ENCODE results near the gene GOLGA8B. TPM values are rescaled to one million over a fixed set of nuclear protein-coding genes. Genes with fewer than 3 reads are reported as not detected.
"Not testable (repeated sequence)": the region's sequence is repeated elsewhere in the genome, so short reads cannot be mapped to it uniquely, and the experiment has no call there.

The GOLGA8B gene
- total RNA-seq, 1 donor from 2014 or later, result 161 TPM

GRCh38 chr15:34578283-34578674 is 5.2 kb downstream of the GOLGA8B start:
- Mint-ChIP-seq H3K36me3 (ENCODE audit: unreplicated experiment) (peaks cover 4% of the 10 kb centered on the region), H3K4me3 (ENCODE audit: unreplicated experiment) (no peak overlapping the region), H3K9me3 (ENCODE audit: unreplicated experiment) (peaks cover 9% of the 10 kb centered on the region), H3K27ac (ENCODE audit: unreplicated experiment) (no peak overlapping the region), H3K4me1 (ENCODE audit: low read depth, unreplicated experiment) (peaks cover 28% of the 10 kb centered on the region), H3K27me3 (ENCODE audit: unreplicated experiment) (peaks cover 9% of the 10 kb centered on the region)
- TF ChIP-seq CTCF (IDR thresholded peaks at IDR 0.05; ENCODE audit: partially characterized antibody, unreplicated experiment), result no peak
- DNase-seq, result no peak

- H3K36me3 Mint-ChIP-seq (ENCODE audit: unreplicated experiment); DNase-seq; H3K27me3 Mint-ChIP-seq (ENCODE audit: unreplicated experiment); H3K9me3 Mint-ChIP-seq (ENCODE audit: unreplicated experiment); H3K4me3 Mint-ChIP-seq (ENCODE audit: unreplicated experiment): not testable (repeated sequence)
- Mint-ChIP-seq H3K4me1 (ENCODE audit: low read depth, unreplicated experiment) (peaks cover 28% of the 10 kb centered on the region), H3K27ac (ENCODE audit: unreplicated experiment) (peak overlapping the region; percentile 87)
These were observed 5.7 kb downstream of the GOLGA8B start for GRCh38 chr15:34577658-34578282.

GRCh38 chr15:34575035-34575434 is 8.4 kb downstream of the GOLGA8B start:
- not testable (repeated sequence) for DNase-seq; H3K9me3 Mint-ChIP-seq (ENCODE audit: unreplicated experiment); H3K36me3 Mint-ChIP-seq (ENCODE audit: unreplicated experiment); H3K27me3 Mint-ChIP-seq (ENCODE audit: unreplicated experiment); H3K27ac Mint-ChIP-seq (ENCODE audit: unreplicated experiment); H3K4me3 Mint-ChIP-seq (ENCODE audit: unreplicated experiment)
- peaks cover 32% of the 10 kb centered on the region for H3K4me1 Mint-ChIP-seq (ENCODE audit: low read depth, unreplicated experiment)

DNA sequence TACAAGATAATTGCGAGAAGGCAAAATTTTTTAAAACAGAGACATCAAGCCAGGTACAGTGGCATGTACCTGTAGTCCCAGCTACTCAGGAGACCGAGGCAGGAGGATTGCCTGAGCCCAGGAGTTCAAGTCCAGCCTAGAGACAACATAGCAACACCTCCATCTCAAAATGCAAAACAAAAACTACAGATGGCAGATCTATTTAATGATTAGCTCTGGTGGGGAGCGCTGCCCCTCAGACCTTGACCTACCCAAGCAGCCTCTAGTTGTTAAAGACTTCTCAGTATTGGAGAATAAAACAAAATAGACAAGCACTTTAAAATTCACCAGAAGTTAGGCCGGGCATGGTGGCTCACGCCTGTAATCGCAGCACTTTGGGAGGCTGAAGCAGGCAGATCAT is 10.5 kb downstream of the GOLGA8B start:
- H3K27me3 Mint-ChIP-seq (ENCODE audit: unreplicated experiment); H3K4me3 Mint-ChIP-seq (ENCODE audit: unreplicated experiment); H3K9me3 Mint-ChIP-seq (ENCODE audit: unreplicated experiment); DNase-seq; H3K36me3 Mint-ChIP-seq (ENCODE audit: unreplicated experiment); H3K27ac Mint-ChIP-seq (ENCODE audit: unreplicated experiment): not testable (repeated sequence)
- H3K4me1 Mint-ChIP-seq (ENCODE audit: low read depth, unreplicated experiment), result peaks cover 24% of the 10 kb centered on the region

- not testable (repeated sequence) for DNase-seq; H3K27me3 Mint-ChIP-seq (ENCODE audit: unreplicated experiment); H3K27ac Mint-ChIP-seq (ENCODE audit: unreplicated experiment); H3K36me3 Mint-ChIP-seq (ENCODE audit: unreplicated experiment); H3K4me3 Mint-ChIP-seq (ENCODE audit: unreplicated experiment); H3K9me3 Mint-ChIP-seq (ENCODE audit: unreplicated experiment)
- H3K4me1 Mint-ChIP-seq (ENCODE audit: low read depth, unreplicated experiment), result peaks cover 21% of the 10 kb centered on the region
These were observed 11.3 kb downstream of the GOLGA8B start for GRCh38 chr15:34572019-34572641.

- not testable (repeated sequence) for H3K27ac Mint-ChIP-seq (ENCODE audit: unreplicated experiment); H3K4me1 Mint-ChIP-seq (ENCODE audit: low read depth, unreplicated experiment); H3K4me3 Mint-ChIP-seq (ENCODE audit: unreplicated experiment); H3K27me3 Mint-ChIP-seq (ENCODE audit: unreplicated experiment); DNase-seq; H3K36me3 Mint-ChIP-seq (ENCODE audit: unreplicated experiment); H3K9me3 Mint-ChIP-seq (ENCODE audit: unreplicated experiment)
These were observed 13.6 kb downstream of the GOLGA8B start for GRCh38 chr15:34569670-34570396.

DNA sequence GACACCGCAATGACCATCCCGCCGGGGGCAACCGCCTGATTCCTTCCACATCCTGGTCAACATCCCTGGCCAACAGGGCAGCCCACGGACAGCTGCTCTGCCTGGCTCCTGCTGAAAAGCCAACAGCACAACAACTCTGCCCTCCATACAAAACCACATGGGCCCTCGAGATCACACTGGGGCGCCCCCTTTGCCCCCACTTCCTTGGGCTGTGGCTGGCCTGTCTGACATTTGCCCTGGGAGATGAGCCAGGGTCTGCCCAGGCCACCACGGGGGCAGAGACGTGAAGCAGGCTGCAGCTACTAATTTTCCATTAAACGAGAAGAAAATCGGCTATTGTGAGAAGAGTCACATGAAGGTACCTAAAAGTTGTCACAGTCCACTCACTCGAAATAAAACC is 16.3 kb downstream of the GOLGA8B start:
- not testable (repeated sequence) for DNase-seq; H3K4me3 Mint-ChIP-seq (ENCODE audit: unreplicated experiment); H3K36me3 Mint-ChIP-seq (ENCODE audit: unreplicated experiment); H3K27ac Mint-ChIP-seq (ENCODE audit: unreplicated experiment); H3K9me3 Mint-ChIP-seq (ENCODE audit: unreplicated experiment); H3K4me1 Mint-ChIP-seq (ENCODE audit: low read depth, unreplicated experiment); H3K27me3 Mint-ChIP-seq (ENCODE audit: unreplicated experiment)

- H3K27me3 Mint-ChIP-seq (ENCODE audit: unreplicated experiment), result not testable (repeated sequence)
These were observed 18.7 kb downstream of the GOLGA8B start for GRCh38 chr15:34564711-34565110.

DNA sequence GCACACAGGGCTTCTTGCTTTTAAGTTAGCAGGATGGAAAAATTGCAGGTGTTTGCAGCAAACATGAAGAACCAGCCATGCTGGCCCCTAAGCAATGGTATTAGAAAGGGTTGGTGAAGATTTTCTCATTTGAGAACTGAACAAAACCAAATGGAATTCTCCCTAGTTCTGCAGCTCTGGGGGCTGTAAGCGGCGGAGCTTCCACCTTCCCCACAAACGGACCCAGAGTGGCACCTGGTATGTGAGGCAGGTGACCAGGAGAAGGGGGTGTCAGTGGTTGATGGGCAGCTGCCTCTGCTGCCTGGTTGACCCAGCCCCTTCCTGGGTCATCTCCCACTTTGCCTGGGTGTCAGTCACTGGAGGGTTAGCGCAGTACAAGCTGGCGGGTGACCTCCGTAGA is 22.6 kb downstream of the GOLGA8B start:
- H3K4me1 Mint-ChIP-seq (ENCODE audit: low read depth, unreplicated experiment); H3K27me3 Mint-ChIP-seq (ENCODE audit: unreplicated experiment); DNase-seq; H3K9me3 Mint-ChIP-seq (ENCODE audit: unreplicated experiment); H3K36me3 Mint-ChIP-seq (ENCODE audit: unreplicated experiment); H3K27ac Mint-ChIP-seq (ENCODE audit: unreplicated experiment); H3K4me3 Mint-ChIP-seq (ENCODE audit: unreplicated experiment): not testable (repeated sequence)

More at GRCh38 chr15:34564711-34565110, 18.7 kb downstream of the GOLGA8B start:
- H3K4me3 Mint-ChIP-seq (ENCODE audit: unreplicated experiment); H3K36me3 Mint-ChIP-seq (ENCODE audit: unreplicated experiment); DNase-seq; H3K27ac Mint-ChIP-seq (ENCODE audit: unreplicated experiment); H3K4me1 Mint-ChIP-seq (ENCODE audit: low read depth, unreplicated experiment); H3K9me3 Mint-ChIP-seq (ENCODE audit: unreplicated experiment): not testable (repeated sequence)

DNA sequence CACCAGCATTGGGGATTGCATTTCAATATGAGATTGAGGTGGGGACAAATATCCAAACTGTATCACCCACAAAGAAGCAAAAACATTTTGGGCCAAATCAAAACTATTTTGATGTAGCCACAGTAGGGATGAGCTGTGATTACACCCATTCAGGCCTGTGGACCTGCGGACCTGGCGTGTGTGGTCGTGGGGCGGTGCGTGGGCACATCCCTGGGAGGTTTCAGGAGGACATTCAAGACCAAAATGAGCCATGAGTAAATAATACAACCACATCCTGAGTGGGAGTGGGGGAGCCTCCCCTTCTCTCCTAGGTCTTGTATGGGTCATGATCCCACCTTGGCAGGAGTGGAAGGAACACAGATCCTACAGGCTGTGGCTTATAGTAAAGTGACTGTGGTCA is 23.7 kb downstream of the GOLGA8B start:
- H3K4me3 Mint-ChIP-seq (ENCODE audit: unreplicated experiment); DNase-seq; H3K4me1 Mint-ChIP-seq (ENCODE audit: low read depth, unreplicated experiment): not testable (repeated sequence)

GRCh38 chr15:34555162-34555561 is 28.3 kb downstream of the GOLGA8B start:
- not testable (repeated sequence) for H3K4me1 Mint-ChIP-seq (ENCODE audit: low read depth, unreplicated experiment); H3K36me3 Mint-ChIP-seq (ENCODE audit: unreplicated experiment); H3K4me3 Mint-ChIP-seq (ENCODE audit: unreplicated experiment); H3K27ac Mint-ChIP-seq (ENCODE audit: unreplicated experiment); H3K27me3 Mint-ChIP-seq (ENCODE audit: unreplicated experiment); DNase-seq; H3K9me3 Mint-ChIP-seq (ENCODE audit: unreplicated experiment)

More for the DNA sequence above, 23.7 kb downstream of the GOLGA8B start:
- not testable (repeated sequence) for H3K27me3 Mint-ChIP-seq (ENCODE audit: unreplicated experiment); H3K36me3 Mint-ChIP-seq (ENCODE audit: unreplicated experiment); H3K27ac Mint-ChIP-seq (ENCODE audit: unreplicated experiment); H3K9me3 Mint-ChIP-seq (ENCODE audit: unreplicated experiment)
